T47D (cell line): Measurements from ENCODE around the gene METTL16.

Experiments used
- DNase-seq, 2 experiments: peaks; one replicate each; pipeline versions ENCODE4 v3.0.0 to v3.0.0-alpha.2; 2011 to 2012; ENCODE audit warnings: low read depth in 1 of 2, low spot score in 1 of 2
- JUND ChIP-seq: IDR thresholded peaks from 2 replicates; pipeline ENCODE4 v1.6.1; 2012; ENCODE audit warnings: low read depth
- in situ Hi-C: cut with HindIII; loops from 2 replicates; pipeline ENCODE4 v1.10.0; 2016; ENCODE audit warnings: low sequenced_read_pairs, low pct_unique_long_range_greater_than_20kb

METTL16 gene

DNA sequence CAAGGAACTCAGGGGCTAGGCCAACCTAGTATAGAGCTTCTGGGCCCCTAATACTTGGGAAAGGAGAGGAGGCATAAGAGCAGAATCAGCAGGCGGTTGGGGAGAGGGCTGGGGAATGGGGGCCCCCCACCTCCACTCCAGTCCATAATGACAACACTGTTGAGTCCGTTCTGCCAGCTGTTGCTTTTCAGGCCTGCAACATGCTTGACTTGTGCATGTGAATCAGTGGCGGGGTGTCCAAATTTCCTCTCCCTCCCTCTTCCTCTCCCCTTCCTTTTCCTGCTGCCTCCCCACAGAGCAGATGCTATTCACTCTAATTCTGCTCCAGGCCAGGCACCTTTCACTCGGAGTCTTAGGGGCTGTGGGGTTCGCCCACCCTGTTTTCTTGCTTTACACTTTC lies 142.6 kb downstream of the METTL16 start:
- TF ChIP-seq JUND: no peak
- DNase-seq: no peak
- in situ Hi-C loops: no loop called here

DNA sequence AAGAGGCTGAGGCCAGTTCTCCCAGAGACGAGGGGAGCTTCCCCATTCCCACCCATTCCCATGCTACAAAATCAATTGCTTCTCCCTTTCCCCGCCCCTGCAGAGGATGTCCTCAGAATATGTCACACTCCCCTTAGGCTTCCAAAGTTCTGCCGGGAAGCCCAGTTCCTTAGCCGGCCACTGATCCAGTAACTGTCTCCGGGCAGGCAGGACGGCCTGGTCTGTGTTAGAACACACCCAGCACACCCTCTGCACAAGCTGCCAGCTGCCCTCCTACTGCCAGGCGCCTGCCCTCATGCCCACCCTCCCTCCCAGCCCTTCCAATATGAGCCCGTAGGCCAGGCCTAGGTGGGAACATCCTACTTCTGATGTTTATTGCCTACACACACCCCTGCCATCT lies 143.3 kb downstream of the METTL16 start:
- TF ChIP-seq JUND: no peak
- no peak for DNase-seq
- in situ Hi-C loops: no loop called here

DNA sequence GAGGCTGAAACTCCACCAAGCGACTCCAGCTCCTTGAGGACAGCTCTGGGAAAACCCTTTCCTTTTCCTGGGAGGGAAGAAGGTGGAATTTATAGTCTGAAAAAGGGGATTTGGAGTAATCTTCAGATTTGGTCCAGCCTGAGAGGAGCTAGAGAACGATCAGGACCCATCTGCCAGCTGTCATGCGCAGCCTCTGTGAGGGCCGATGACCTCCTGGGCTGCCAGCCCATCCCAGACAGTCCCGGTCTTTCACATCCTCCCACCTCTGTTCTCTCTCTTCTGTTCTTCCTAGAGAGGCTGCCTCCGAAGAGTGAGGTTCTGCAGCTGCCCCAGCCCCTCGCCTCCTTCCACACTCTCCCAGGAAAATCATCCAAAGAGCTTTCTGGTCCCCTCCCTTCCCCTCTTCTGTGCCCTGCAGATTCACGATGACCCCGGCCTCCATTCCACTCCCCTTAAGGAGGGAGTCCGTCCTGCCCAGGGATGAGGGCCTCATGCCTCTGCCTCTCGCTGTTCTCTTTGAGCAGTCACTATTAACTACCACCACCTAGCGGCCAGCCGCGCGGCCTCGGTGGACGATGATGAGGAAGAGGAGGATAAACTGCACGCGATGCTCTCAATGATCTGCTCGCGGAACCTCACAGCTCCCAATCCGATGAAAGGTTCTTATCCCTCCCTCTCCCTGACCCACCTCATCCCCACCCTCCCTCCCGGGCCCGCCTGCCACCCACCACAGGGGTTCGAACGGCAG lies 144.8 kb downstream of the METTL16 start:
- in situ Hi-C loops: no loop called here
- no peak for TF ChIP-seq JUND
- DNase-seq: peak; percentile 35 to 45
